Activated CD8-positive, alpha-beta memory T cell treated with anti-CD3 and anti-CD28 coated beads for 4 hours (primary cell): Measurements from ENCODE around the gene PDE6B.

Experiments used
- DNase-seq, 2 donors: peaks; one replicate each; pipeline ENCODE4 v3.0.0-alpha.2; 2020; ENCODE audit warnings: low read depth in 2 of 2

PDE6B gene

GRCh38 chr4:600850-601515, 24.4 kb upstream of the PDE6B start:
- no peak for DNase-seq

DNA sequence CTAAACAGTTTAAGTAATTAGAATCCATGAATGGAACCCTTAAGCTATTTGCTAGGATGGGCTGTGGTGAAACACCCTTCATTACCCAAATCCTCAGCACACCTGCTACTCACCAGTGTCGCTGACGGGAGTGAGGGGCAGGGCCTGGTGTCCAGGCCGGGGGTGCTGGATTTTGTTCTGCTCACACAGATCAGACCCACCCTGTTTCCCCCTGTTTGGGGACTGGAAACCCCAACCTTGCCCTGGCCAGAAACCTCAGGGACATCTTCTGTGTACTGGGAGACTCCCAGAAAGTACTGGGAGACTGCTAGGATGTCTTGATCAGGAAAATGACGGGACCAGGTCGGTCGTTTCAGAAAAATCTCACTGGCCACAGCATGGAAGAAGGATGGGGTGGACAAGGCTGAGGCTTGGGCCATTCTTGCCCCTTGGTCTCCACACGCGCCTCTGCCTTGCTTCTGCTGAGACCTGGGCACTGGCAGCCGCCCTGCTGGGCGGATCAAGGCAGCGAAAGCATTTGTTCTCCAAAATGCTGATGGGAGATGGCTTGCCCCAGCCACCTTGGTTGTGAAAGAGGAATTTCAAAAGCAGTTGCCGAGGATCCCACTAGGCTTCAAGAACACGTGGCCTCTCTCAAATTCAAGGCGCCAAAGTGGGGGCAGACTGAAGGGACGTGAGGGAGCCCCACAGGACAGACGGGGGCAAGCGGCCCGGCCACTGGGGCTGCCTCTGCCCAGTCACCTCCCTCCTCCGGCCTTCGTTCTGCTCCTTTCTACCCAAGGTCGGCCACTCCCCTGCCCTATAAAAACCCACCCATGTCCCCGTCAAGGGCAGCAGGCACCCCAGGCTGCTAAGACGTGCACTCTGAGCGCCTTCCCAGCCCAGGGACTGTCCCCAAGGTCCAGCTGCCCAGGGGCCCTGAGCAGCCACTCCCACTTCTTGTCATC, 23.5 kb upstream of the PDE6B start:
- no peak for DNase-seq

- peak; percentile 13 to 33 for DNase-seq
These were observed 22.8 kb upstream of the PDE6B start for GRCh38 chr4:602559-602942.

- peak in 1 of 2 donors; percentile 9 for DNase-seq
These were observed 21.2 kb upstream of the PDE6B start for GRCh38 chr4:604131-604530.

GRCh38 chr4:605702-606425, 19.5 kb upstream of the PDE6B start:
- no peak for DNase-seq

GRCh38 chr4:608236-608635, 17.1 kb upstream of the PDE6B start:
- no peak for DNase-seq

DNA sequence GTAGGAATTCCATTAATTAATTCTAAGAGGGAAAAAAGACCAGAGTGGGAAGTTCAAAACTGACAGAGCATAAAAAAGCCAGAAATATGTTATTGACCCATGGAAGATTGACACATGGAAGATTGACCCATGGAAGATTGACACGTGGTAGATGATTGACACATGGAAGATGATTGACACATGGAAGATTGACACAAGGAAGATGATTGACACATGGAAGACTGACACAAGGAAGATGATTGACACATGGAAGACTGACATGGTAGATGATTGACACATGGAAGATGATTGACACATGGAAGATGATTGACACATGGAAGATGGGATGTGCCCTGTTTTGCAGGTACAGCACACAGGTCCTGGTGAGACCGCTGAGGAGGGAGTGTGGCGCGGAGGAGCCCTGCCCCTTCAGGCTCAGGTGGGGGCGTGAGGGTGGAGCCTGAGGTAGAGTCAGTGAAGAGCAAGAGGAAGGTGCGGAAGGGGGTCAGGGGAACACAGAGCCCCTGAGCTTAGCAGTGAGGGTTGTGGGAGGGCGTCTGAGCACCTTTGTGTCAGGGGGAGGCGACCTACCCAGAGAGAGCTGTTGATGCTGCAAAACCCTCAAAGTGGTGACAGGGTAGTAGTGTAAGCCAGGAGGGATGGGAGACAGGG, 15.8 kb upstream of the PDE6B start:
- no peak for DNase-seq

DNA sequence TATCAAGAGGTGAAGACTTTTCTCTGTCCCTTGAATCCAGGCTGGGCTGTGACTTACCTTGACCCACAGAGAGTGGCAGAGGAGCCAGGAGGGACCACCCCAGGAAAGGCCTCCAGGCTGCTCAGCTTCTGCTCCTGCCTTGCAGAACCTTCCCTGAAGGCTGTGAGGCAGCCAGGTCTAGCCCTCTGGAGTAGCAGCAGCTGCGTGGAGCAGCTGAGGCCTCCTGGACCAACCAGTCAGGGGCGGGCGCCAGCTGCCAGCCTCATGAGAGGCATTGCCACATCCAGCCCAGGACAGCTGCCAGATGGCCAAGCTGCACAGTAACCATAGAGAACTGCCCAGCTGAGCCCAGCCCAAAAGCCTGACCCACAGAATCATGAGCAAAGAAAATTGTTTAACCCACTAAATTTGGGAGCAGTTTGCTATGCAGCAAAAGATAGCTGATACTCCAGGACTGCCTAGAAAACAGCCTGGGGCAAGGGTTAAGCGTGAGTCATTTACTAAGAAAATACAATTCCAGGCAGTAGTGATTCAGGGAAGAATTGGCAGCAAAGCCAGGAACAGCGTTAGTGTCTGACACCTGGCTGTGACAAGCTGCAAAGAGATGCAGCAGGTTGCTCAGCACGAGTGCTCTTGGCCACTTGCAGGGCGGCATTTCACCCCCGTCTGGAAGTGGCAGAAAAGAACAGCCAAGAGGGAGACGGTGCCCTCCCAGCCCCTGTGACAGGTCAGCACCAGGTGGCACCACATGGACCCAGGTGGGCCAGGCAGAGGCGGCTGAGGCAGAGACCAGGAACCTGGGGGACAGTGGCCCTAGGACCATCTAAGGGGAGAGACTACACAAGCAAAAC, 14.7 kb upstream of the PDE6B start:
- no peak for DNase-seq

DNA sequence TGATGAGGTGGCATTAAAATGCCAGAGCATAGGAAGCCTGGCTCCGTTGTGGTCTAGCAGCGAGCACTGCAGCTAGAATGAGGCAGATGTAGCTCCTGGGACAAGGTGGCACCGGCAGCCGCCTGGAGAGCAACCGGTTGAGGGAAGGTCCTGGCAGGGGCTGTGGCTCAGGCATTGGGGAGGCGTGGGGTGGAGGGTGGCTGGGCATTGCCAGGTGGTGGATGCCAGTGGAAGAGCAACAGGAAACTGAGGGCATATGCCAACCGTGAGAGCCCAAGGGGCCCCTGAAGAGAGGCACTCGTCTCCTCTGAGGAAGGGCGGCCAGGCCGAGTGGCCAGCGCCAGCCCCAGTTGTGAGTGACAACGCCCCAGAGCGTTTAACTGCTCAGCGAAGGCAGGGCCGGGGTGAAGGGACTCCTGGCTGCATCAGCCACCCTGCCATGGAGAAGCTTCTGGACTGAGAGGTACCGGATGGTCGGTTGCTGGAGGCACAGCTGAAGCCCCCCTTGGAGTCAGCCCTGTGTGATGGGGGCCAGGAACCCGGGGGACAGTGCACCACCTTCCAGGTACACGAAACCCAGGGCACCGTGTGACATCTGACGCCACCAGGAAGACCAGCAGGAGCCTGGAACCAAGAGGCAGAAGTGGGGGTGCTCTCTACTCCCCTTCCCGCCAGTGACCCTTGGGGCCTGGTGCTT, 13.2 kb upstream of the PDE6B start:
- no peak for DNase-seq

DNA sequence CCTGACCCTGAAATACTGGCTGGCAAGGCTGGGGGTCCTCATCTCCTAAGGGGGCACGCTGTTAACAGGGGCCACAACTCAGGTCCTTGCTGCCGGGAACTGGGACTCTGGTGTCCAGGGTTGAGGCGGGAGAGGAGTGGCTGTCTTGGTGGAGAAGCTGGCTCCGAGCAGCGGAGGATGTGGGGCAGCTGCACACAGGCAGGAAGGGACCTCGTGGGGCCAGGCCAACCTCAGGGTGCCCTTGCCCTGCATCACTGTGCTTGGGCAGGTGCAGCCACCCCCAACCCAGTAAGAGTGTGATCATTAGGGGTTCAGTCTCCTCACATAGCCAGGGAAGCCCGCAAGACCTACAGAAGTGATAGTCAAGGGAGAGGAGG, 12.6 kb upstream of the PDE6B start:
- no peak for DNase-seq

GRCh38 chr4:613126-613525, 12.2 kb upstream of the PDE6B start:
- no peak for DNase-seq

GRCh38 chr4:616091-616490, 9.3 kb upstream of the PDE6B start:
- no peak for DNase-seq

- DNase-seq, result no peak
These were observed 8.3 kb upstream of the PDE6B start for GRCh38 chr4:616911-617643.

GRCh38 chr4:617644-618641, 7.4 kb upstream of the PDE6B start:
- no peak for DNase-seq

DNA sequence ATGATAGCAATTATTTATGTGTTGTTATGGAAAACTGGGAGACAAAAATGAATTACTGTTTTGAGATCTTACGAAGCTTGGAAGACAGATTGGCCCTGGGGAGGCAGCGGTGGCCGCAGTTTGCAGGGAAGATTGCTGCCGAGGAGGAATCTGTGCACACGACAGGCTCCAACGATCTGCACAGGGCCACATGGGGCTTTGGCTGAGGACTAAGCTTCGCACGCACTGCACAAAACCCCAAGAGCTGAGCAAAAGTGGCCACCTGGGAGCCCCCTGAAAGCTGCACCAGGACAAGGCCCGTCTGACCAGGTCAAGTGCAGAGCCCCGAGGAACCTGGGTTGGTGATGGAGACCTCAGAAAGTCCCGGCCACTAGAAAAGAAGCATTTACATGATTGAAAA, 5.2 kb upstream of the PDE6B start:
- DNase-seq, result no peak

- DNase-seq, result no peak
These were observed 4.5 kb upstream of the PDE6B start for GRCh38 chr4:620851-621261.

DNA sequence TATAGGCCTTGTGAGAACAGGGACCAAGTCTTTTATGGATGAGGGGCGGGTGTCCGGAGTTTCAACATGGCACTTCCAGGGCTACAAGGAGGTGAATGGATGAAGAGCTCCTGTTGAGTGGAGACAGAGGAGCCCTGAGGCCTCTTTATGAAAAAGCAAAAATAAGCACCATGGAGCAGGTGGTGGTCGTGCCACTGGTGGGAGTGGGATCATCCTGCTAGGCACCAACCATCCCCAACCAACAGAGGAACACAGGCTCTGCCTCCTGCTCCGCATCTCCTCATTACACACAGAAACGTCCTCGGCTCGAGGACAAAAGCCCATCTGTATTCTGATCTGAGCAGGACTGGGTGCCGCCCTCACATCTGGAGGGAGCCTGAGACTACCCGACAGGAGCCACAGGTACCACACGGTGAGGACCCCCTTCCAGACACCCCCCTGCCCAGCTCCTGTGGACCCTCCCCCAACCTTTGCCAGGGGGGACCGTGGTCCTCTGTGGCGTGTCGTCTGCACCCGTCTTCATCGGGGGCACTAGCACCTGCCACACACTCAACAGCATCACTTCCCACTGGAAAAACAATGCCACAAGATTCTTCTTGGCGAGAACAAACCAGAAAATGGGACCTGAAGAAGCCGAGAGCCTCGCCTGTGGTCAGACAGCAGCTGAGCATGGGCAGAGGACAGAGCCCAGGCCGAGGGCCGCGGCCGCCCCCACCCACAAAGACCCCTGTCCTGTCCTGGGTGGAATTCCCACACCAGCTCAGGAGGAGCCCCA, 3.9 kb upstream of the PDE6B start:
- DNase-seq, result no peak
